Measurements from ENCODE around the gene REEP6. TPM values are rescaled to one million over a fixed set of nuclear protein-coding genes. Genes with fewer than 3 reads are reported as not detected.

REEP6 gene
- total and polyA plus RNA-seq, 12 donors: 16.5 to 205 (median 115) TPM

GRCh38 chr19:1461862-1462261, 29.1 kb upstream of the REEP6 start:
- Histone ChIP-seq H3K27ac (no peak overlapping the region), H3K4me1 (replicated peaks in 1 of 2) (peaks cover 5 to 11% of the 10 kb centered on the region in 2 donors), H3K9me3 (replicated peaks in 1 of 3) (no peaks in the 10 kb centered on the region), H3K36me3 (replicated peaks in 1 of 2) (no peaks in the 10 kb centered on the region), H3K4me3 (no peak overlapping the region), H3K27me3 (peaks cover 26% of the 10 kb centered on the region)
- 91 to 93% (median 92%) methylated on average over 8 to 24 of the region's 24 CpGs for WGBS, 4 donors
- intact Hi-C loops (cut with DNase I): no loop called here
- TF ChIP-seq POLR2A (IDR thresholded peaks at IDR 0.05) (no peak), CTCF (IDR thresholded peaks at IDR 0.05) (no peak)
- no peak for DNase-seq

DNA sequence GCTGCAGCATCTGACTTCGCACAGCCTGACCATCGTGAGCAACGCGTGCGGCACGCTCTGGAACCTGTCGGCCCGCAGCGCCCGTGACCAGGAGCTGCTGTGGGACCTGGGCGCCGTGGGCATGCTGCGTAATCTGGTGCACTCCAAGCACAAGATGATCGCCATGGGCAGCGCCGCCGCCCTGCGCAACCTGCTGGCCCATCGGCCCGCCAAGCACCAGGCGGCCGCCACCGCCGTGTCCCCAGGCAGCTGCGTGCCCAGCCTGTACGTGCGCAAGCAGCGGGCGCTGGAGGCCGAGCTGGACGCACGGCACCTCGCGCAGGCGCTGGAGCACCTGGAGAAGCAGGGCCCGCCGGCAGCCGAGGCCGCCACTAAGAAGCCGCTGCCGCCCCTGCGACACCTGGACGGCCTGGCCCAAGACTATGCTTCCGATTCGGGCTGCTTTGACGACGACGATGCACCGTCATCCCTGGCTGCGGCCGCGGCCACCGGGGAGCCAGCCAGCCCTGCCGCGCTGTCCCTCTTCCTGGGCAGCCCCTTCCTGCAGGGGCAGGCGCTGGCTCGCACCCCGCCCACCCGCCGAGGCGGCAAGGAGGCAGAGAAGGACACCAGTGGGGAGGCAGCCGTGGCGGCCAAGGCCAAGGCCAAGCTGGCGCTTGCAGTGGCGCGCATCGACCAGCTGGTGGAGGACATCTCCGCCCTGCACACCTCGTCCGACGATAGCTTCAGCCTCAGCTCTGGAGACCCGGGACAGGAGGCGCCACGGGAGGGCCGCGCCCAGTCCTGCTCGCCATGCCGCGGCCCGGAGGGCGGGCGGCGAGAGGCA, 25.6 kb upstream of the REEP6 start:
- DNase-seq: peak in 4 of 7 donors; percentile 50 to 62 (median 56)
- H3K4me3 ChIP-seq: no peak overlapping the region
- H3K27ac ChIP-seq: no peak overlapping the region
- TF ChIP-seq CTCF (IDR thresholded peaks at IDR 0.05) (peak in 5 of 6 experiments; percentile 19 to 48 (median 36)), POLR2A (IDR thresholded peaks at IDR 0.05) (no peak)
- H3K4me1 ChIP-seq (replicated peaks in 1 of 2): peaks cover 9 to 32% of the 10 kb centered on the region in 2 donors
- WGBS, 4 donors: 36 to 62% (median 41%) methylated on average over 10 to 83 of the region's 83 CpGs
- peaks cover 41% of the 10 kb centered on the region for H3K27me3 ChIP-seq
- no peaks in the 10 kb centered on the region for H3K36me3 ChIP-seq (replicated peaks in 1 of 2)
- H3K9me3 ChIP-seq (replicated peaks in 1 of 3): no peaks in the 10 kb centered on the region
- intact Hi-C loops (cut with DNase I): no loop called here

DNA sequence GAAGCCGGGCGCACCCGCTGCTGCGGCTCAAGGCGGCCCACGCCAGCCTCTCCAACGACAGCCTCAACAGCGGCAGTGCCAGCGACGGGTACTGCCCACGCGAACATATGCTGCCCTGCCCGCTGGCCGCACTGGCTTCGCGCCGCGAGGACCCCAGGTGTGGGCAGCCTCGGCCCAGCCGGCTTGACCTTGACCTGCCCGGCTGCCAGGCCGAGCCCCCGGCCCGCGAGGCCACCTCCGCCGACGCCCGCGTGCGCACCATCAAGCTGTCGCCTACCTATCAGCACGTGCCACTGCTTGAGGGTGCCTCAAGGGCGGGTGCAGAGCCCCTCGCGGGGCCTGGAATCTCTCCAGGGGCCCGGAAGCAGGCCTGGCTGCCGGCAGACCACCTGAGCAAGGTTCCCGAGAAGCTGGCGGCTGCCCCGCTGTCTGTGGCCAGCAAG, 24.9 kb upstream of the REEP6 start:
- peak in 1 of 7 donors; percentile 50 for DNase-seq
- intact Hi-C loops (cut with DNase I): no loop called here
- 31 to 56% (median 33%) methylated on average over 14 to 40 of the region's 41 CpGs; no CpG with 5 or more reads in 1 of the 4 donors for WGBS, 4 donors
- Histone ChIP-seq H3K27ac (no peak overlapping the region), H3K27me3 (peaks cover 47% of the 10 kb centered on the region), H3K36me3 (replicated peaks in 1 of 2) (no peaks in the 10 kb centered on the region), H3K9me3 (replicated peaks in 1 of 3) (no peaks in the 10 kb centered on the region), H3K4me3 (no peak overlapping the region), H3K4me1 (replicated peaks in 1 of 2) (peaks cover 15 to 39% of the 10 kb centered on the region in 2 donors)
- TF ChIP-seq CTCF (IDR thresholded peaks at IDR 0.05) (no peak), POLR2A (IDR thresholded peaks at IDR 0.05) (no peak)

- TF ChIP-seq CTCF (IDR thresholded peaks at IDR 0.05) (no peak), POLR2A (IDR thresholded peaks at IDR 0.05) (no peak)
- Histone ChIP-seq H3K27ac (no peak overlapping the region), H3K4me3 (no peak overlapping the region), H3K27me3 (peaks cover 53% of the 10 kb centered on the region), H3K9me3 (replicated peaks in 1 of 3) (no peaks in the 10 kb centered on the region), H3K4me1 (replicated peaks in 1 of 2) (peaks cover 15 to 45% of the 10 kb centered on the region in 2 donors), H3K36me3 (replicated peaks in 1 of 2) (no peaks in the 10 kb centered on the region)
- 0 to 31% (median 28%) methylated on average over 5 to 70 of the region's 70 CpGs; no CpG with 5 or more reads in 1 of the 4 donors for WGBS, 4 donors
- intact Hi-C loops (cut with DNase I): no loop called here
- DNase-seq: no peak
Observed at GRCh38 chr19:1466461-1467214, 24.3 kb upstream of the REEP6 start.

Data from adrenal gland (tissue), 12 donors.